NOMO-1 treated with DMSO at 0.1 percent for 48 hours (cell line): ENCODE results near the gene LCK.
A peak's percentile ranks its signal among the peaks of the same experiment; 100 is the strongest.

Source experiments
- DNase-seq: peaks from one replicate; lab custom pipeline; 2025; ENCODE audit not compliant: unreplicated experiment; lab: John Stamatoyannopoulos, UW

The LCK gene

DNA sequence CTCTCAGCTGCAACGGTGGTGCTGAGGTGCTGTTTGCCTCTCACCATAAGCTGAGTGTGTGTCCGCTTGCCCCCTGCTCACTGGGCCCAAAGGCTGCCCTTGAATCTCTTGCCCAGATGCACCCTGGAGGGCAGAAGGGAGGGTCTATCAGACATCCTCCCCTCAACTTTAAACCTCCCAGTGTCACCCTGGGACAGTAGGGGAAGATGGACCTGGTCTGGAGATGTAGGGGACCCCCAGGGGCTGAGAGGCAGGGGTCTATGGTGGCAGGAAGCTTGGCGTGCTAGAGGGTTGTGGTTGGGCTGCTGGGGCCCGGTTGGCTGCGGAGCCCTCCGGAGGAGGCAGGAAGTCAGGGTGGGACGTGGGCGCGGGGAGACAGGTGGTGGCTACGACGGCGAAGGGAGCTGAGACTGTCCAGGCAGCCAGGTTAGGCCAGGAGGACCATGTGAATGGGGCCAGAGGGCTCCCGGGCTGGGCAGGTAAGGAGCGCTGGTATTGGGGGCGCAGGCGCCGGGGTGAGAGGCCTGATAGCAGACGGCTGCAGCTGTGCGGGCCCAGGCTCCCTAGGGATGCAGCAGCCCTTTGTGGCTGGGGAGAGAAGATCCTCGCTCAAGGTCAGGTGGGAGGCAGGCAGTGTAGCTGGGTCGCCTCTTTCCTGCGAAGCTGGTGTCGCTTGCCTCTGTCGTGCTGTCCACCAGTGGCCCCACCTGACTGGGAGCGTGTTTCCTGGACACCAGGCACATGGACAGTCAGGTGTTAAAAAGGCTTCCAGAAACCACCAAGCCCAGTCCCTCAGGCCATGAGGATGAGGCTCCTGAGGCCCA, at the start of gene LCK:
TSS of gene LCK (plus strand) at position 373 of the 824 bp plus-strand sequence. CDS start 23,065 bp downstream, outside the sequence.
- no peak for DNase-seq

DNA sequence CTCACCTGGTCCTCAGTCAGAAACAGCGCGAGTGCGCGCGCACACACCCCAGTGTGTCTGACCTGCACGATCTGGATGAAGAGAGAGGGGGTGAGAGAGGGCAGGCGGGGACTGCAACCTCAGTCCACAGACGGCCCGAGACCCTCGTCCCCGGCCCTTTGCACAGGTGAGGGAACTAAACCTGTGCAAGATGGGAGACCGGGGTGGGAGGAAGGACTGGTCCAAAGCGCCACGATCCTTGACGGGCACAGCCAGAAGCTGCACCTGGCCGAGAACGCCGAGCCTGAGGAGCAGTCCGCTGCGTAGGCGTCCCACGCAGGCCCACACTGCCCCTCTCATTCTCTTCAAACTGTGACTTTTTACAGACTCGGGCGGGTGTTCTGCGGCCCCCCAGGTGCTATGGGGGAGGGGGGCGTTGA, 46.1 kb upstream of the LCK start:
- no peak for DNase-seq

DNA sequence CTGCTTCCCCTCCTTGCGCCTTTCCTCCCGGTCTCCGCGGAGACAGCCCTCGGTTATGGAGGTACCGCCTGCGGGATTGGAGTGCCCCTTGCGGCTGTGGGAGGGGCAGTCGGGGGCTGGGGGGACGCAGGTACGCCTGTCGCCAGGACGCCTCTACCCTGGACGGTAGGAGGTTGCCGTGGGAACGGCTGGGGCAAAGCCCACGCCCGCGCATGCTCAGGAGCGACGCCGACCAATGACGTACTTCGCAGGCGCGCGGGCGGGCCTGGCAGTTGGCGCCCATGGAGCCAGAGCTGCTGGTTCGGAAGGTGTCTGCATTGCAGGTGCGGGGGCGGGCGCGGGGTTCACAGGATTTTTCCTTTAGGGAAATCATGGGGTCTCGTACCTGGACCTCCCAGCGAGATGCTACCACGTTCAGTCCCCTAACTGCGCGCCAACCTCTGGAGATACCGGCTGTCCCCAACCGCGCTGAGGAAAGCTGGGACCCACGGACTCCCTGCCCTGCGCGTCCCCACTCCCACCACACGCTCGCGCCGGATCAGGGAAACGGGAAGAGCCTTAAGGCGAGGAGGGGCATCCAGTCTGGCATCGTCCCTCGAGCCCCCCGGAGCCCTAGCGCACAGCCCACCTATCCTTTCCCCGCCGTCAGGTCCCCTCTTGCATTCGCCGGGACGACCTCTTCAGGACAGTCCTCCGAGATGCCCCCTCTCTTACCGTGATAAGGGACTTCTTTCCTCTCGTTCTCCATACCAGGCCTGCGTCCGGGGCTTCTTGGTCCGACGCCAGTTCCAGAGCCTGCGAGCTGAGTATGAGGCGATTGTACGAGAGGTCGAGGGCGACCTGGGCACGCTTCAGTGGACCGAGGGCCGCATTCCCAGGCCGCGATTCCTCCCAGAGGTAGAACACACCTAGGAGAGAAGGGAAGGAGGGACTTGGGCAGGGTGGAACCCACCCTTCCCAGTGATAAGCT, 45.4 kb upstream of the LCK start, which contains the start of gene IQCC:
TSS of gene IQCC (plus strand) at position 271 of the 970 bp plus-strand sequence. CDS start at position 282, 11 bp downstream.
- DNase-seq: peak; percentile 75

DNA sequence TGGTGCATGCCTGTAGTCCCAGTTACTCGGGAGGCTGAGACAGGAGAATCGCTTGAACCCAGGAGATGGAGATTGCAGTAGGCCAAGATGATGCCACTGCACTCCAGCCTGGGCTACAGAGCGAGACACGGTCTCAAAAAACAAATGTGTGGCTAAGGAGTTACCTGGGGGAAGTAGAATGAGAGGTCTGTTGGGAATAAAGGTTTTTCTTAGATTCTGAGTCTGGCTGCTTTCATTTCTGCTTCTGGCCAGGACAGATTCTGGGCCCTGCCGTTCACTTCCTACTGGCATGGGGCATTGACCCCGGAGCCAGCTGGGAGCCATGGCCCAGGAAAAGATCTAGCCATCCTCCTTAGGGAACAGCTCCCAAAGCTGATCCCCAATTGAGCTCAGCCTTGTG, 42.6 kb upstream of the LCK start:
- no peak for DNase-seq

DNA sequence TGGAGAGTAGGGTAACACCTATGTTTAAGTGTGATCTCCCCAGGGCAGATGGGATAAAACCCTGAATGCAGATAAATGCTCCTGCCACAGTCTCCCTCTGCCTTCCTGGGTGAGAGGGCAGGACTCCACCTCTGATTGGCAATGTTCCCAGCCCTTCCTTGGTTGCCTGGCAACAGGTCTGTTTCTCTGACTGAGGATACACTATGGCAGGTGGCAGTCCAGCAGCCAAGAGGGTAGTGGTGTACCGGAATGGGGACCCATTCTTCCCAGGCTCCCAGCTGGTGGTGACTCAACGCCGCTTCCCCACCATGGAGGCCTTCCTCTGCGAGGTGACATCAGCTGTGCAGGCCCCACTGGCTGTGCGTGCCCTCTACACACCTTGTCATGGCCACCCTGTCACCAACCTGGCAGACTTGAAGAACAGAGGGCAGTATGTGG, 42.2 kb upstream of the LCK start, which contains the start of gene DCDC2B:
TSS of gene DCDC2B (plus strand) at position 199 of the 438 bp plus-strand sequence. CDS start at position 204, 5 bp downstream.
- no peak for DNase-seq

DNA sequence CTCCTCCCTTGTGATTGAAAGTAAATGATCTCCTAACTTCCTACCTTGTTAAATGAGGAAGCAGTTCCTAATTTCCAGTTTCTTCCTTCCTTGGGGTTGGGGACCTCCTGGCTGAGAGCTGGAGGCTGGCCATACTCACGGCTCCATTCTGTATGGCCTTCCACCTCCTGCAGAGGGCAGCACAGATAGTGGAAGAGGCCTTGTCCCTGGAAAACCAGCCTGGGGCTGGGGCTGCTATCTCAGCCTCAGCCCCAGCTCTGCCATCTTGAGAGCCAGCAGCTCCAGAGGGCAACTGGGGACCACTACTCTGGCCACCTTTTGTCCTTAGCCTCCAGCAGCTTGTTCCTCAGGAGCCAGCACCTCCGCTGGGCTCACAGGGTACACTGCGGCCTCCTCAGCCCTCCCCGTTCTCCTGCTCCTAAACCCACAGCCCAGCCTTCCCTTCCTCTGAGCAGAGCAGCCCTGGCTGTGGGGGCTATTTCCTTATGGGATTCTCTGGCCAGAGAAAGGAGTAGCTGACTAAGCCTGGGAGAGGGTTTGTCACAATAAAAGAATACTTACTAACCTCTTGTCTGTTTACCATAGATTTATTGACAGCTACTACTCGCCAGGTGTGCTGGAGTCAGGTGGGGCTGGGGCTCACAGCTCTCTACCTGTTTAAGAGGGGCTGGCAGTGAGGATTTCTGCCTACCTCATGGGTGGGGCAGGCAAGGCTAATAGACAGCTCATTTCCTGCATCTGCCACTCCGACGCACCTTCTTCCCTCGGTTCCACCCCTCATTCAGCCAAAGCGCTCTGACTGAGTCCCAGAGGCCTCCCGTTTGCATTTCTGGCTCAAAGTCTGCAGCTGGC, 35.2 kb upstream of the LCK start:
- DNase-seq: peak; percentile 50

DNA sequence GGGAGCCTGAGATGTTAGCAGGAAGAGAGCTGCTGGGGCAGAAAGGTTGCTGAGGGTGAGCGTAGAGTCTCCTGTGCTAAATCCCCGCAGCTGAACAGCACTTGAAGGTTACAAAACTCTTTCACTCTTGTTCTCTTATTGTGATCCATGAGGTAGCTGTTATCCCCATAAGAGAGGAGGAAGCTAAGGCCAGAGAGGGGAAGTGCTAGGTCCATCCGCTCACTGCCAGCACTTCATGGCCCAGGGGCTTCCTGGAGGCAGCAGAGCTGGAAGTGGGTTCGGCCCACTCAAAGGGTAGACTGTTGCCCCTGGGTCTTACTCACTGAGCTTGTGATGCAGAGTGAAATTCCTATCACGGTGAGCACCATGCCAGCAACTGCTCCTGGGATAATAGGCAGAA, 34.5 kb upstream of the LCK start:
- no peak for DNase-seq

DNA sequence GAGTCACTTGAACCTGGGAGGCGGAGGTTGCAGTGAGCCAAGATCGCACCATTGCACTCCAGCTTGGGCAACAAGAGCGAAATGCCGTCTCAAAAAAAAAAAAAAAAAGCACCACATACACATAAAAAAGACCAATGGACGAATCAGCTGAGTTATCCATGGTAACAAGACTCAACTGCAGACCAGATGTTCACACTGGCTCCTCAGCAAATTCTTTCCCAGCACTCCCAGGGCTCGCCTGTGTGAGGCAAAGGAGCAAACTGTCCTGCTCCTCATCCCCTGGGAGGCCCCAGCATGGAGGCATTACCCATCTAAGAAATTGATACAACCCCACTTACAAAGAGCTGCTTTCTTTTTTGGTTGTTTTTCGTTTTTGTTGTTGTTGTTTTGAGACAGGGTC, 32.0 kb upstream of the LCK start:
- DNase-seq: no peak

DNA sequence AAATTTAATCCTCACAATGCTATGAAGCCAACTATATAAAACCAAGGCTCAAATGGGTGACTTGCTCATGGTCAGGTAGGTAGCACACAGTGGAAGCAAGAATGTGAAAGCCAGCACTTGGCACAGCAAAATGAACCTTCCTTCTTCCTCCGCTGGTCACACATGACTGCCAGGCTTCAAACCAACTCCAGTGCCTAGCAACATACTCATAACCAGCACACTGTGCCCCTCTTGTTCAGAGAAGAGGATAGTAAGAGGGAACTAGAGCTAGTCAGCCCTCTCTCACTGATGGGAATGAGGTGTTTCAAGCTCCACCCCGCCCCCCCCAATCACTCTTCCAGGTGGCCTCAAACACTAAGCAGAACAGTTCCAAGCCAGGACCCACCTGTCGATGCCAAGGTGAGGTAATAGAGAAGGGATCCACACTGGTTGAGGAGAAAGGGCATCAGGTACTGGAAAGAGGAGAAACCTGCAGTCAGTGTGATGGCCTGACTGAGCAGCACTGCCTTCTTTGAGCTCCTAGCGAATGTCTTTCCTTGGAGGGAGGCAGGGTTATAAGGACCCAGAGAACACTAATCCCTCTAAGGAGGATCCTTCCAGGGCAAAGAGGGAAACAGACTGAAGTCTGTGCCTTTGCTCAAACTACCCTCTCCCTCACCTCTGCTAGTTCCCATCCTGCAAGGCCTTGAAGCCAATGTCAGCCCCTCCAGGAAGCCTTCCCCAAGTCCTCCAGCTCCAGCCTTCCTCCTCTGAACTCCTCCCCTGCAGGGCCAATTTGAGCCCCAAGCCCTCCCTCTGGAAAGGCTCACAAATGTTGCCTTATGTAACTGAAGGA, 30.1 kb upstream of the LCK start:
- no peak for DNase-seq

DNA sequence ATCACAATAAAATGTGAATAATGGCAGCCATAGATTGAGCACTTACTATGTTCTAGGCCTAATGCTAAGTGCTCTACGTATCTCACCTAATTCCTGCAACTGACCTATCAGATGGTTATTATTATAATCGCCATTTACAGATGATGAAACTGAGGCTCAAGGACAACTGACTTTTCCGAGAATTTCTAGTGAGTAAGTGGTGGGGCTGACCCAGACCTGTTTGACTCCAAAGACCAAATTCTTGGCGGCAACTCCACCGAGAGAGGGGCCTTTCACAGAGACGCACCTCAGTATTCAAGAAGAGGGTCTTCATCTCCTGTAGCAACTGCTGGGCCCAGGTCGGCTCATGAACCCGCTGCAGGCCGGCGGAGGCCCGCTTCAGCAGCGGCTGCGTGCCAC, 29.5 kb upstream of the LCK start:
- DNase-seq: no peak

DNA sequence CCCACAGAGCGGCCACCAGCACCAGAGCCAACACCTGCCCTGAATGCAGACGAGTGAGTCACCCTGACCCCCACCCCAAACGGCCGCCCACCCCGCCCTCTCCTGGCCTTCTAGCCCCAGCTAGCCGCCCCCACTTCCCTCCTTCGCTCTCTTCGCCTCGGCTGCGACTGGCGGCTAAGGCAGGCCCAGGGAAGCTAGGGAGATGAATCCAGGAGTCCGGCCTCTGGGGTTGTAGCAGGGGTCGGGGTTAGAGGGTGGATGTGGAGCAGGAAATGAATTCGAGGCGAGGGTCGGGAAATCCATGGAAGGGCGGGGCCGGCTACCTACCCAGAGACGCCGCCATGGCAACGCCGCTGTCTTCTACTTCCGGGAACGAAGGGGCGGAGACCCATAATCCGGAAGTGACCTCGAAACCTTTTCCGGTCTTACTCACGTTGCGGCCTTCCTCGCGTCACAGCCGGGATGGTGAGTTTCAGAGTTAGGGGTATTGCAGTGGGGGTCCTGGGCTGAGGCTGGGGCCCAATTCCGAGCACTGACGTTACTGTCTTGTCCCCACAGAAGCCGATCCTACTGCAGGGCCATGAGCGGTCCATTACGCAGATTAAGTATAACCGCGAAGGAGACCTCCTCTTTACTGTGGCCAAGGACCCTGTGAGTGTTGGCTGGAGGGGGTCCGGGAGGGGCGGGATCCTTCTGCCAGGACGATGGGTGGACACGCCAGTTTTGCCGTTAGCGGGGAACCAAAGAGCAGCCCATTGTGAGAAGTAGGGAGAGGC, 28.9 kb upstream of the LCK start, which contains the start of the genes EIF3I and TMEM234:
TSS of gene EIF3I (plus strand) at position 428 of the 776 bp plus-strand sequence. CDS start at position 463, 35 bp downstream.
TSS of gene TMEM234 (minus strand) at position 374 of the 776 bp plus-strand sequence. CDS start at position 343, 31 bp downstream.
- peak; percentile 92 for DNase-seq

DNA sequence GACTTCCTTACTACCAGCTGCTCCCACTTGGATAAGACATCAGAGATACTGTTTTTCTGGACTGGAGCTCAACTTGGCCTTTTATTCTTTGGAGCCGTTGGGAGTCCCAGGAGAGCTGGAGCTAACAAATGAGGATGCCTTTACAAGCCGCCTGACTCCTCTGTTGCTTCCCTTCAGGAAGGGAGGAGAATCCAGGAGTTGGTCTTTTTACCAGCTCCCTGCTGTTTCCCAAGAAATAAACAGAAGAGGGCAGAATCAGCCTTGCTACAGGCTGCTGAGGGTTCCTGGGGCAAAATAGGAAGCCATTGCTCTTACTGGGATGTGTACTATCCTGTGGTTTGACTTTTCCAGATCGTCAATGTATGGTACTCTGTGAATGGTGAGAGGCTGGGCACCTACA, 27.4 kb upstream of the LCK start:
- DNase-seq: no peak

DNA sequence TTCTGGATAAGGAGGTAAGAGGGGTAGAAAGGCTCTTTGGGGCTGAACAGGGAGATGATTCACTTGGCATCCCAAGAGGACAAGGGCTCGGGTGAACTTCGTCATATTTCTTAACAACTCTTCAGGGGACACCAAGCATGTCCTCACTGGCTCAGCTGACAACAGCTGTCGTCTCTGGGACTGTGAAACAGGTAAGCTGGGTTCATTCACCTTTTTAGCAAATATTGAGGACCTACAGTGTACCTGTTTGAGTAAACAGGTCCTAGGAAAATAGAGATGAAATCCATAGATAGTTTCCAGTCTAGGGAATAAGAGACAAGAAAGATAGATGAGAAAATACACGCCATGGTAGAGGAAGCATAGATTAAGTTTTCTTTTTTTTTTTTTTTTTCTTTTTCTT, 26.8 kb upstream of the LCK start:
- no peak for DNase-seq

DNA sequence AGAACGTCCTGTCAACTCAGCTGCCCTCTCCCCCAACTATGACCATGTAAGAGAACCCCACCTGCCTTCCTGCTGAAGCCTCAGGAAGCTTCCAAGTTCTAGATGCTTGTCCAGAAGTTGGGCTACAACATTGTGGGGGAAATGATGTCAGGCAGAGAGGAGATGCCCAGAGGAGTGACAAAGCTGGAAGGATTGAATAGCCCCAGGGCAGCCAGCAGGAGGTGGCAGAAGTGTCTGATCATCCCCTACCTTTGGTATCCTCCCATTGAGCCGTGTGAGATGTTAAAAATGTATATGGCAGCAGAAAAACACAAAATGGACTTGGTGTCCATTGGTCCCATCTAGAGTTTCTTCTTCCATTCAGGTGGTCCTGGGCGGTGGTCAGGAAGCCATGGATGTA, 22.3 kb upstream of the LCK start:
- DNase-seq: no peak

DNA sequence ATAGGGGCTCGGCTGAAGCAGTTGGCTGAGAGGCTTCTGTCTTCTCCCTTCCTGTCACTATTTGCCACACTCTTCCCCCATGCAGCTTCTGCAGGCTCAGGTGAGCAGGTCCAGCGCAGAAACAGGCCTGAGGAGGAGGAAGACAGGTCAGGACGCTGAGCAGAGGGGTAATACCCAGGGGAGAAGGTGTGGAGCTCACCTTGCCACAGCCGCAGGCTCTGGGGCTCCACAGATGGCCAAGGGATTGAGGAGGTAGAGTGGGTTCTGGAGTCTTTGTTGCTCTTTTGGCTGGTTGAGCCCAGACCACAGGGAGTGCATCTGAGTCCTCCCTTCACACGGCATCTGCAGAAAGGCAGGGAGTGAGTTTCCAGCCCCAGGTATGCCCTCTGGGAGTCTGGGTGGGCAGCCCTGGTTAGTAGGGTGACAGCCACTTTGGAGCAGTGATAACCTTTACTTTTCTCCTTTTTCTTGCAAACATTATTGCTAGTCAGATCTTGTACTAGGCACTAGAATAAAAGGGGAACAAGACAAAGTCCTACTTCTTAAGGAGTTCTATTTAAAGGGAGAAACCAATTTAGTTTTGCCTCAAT, 19.1 kb upstream of the LCK start:
- no peak for DNase-seq

DNA sequence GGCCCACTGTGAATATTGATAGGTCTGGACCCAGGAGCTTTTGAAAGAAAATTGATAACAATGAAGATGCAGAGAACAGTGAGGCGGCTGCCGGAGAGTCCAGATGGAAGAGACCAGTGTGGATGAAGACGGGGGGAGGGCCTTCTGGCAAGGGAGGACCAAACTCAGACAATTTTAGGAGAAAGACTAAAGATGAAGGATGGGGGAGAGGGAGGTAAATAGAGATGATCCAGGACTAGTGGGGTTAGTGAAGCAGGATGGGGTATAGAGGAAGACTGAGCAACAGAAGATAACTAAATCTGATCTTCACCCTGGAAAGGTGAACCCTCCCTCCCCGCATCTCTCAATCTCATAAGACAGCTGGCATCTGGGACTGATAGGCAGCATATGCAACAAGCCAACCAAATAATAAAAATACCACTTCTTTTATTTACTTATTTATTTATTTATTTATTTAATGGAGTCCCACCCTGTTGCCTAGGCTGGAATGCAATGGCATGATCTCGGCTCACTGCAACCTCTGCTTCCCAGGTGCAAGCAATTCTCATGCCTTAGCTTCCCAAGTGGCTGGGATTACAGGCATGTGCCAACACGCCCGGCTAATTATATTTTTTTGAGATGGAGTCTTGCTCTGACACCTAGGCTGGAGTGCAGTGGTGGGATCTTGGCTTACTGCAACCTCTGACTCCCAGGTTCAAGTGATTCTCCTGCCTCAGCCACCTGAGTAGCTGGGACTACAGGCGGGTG, 18.3 kb upstream of the LCK start:
- DNase-seq: no peak

DNA sequence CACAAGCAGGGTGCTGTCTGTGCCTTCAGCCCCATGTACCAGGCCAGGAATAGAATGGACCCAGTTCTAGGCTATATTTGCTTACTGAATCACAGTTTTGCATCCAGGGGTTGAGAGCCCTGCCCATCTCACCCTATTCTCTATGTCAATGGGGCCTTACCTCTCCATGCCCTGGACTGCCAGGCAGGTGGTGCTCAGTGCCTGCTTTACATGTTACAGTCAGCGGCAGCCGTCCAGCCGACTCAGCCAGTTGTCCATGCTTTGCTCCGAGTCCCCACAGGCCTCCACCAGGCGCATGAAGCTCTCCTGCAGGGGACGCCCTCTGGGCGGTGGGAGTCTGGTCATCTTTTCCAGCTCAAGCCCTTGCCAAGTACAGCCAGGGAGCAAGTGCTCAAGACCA, 16.3 kb upstream of the LCK start:
- no peak for DNase-seq

DNA sequence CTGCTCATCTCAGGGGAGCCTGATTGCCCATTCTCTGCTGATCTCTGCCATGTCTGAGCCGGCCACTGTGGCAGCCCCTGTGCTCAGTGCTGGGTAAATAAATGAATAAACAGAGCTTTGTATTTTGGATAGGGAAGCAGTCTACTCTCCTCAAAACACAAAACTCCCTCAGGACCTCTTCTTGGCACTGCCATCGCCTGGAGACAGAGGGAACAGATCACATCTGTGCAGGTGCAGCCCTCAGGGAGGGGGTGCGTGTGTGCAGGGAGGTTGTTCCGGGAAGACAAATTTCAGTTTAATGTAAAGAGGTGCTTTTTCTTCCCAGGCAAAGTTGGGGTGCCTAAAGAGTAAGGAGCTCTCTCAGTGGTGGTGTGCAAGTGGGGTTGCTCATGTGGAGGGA, 11.7 kb upstream of the LCK start:
- DNase-seq: no peak
